ENCODE measurements around the gene YBX1.
A peak's percentile ranks its signal among the peaks of the same experiment; 100 is the strongest.
"Not testable (repeated sequence)": the region's sequence is repeated elsewhere in the genome, so short reads cannot be mapped to it uniquely, and the experiment has no call there.

Gene YBX1

DNA sequence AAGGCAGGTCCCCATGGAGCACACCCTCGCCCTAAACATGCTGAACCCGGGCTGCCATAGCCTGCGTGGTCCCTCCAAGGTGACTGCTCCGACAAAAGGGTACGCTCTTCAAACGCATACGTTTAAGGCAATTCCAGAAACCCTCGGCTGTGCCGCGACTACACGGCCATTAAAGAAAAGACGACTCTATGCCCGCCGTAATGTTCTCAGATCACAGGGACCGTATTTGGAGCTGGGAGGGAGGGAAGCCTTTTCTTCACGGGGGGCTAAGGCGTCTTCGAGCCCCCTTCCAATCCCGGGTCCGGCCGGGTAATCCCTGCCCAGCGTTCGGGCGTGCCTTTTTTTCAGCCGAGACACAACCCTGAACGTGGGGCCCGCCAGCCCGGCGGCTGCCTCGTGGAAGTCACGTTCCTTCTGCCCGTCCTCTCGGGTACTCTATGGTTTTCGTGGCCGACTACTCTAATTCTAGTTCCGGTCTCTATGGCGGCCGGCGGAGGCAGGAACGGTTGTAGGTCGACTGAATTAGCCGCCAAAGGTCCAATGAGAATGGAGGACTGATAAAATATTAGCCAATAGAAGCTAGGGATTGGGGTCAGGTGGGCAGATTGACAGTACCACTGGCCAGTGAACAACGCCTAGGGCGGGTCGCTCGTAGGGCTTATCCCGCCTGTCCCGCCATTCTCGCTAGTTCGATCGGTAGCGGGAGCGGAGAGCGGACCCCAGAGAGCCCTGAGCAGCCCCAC is at the start of gene YBX1:
Gene YBX1 (plus strand): TSS at position 678 of the 743 bp plus-strand sequence. CDS start 148 bp downstream, outside the sequence.
- DNase-seq: peak; percentile 98

DNA sequence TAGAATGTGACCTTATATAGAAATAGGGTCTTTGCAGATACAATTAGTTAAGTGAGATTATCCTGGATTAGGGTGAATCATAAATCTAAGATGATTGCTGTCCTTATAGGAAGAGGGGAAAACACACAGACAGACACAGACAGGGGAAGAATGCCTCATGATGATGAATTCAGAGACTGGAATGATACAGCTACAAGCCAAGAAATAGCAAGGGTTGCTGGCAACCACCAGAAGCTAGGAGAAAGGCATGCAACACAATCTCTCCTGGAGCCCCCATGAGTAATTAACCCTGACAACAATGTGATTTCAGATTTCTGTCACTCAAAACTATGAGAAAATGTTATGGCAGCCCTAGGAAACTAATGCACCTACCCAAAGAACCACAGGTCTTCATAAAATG is 43.1 kb upstream of the YBX1 start:
- no peak for DNase-seq

DNA sequence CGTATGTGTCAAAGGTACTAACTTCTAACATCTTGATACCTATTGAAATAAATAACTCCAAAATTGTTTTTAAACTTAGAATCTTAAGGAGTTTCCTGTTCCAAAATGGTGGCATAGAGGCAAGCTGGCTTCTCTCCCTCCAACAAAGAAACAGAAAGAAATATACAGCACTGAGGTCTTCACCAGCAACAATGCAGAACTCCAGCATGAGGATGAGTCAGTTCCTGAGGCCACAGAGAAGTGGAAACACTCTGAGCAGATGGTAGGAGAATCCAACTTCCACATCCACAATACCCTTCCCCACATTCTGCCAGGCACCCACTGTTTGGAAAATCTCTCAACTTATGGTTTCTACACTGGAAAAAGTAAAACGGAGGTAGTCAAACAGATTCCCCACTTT is 36.2 kb upstream of the YBX1 start:
- DNase-seq: no peak

DNA sequence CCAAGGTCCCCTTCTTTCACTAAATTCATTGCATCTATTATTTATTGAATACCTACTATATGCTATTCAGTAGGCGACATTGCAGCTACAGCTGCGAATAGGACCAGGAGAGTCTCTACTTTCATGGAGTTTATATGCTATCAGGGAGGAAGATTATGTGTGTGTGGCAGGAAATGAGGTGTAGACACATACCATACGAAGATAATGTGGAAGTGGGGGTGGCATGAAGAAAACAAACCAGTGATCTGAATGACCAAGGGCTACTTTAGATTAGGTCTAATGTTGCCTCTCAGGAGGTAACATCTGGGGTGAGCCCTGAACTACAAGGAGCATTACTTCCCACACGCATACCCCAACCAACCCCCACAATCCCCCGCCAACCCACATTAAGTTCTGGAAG is 25.0 kb upstream of the YBX1 start:
- DNase-seq: no peak

DNA sequence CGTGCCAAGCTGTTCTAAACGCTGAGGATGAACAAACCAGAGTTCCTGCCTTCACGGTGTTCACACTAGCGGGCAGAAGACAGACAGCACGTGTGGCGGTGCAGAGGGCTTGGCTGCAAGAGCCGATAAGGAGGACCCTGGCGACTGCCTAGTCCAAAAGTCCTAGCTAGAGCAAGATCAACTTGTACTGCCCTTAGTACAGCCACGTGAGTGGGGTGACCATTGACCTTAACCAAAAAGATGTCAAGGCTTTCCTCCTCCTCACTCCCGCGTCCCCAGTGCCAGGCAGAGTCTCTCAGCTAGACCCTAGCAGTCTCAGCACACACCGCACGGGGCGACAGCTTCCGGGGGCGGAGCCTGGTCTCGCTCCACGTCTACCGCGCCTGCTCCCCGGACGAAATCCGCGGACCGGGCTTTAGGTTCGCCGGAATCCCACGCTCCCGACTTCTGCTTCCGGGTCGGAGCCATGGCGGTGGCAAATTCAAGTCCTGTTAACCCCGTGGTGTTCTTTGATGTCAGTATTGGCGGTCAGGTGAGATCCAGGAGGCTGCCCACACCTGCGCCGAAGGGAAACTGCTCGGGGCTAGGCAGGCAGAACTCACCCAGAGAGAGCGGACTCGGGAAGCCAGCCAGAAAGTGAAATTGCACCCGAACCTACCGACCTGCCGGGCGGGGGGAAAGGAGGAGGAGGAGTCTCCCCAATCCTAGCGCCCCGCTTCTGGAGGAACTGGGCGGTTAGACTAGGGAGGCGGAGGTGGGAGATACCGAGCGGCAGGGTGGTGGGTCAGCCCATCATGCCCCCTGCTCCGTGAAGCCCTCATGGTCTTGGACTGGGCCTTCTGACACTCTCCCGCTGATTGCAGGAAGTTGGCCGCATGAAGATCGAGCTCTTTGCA is 24.0 kb upstream of the YBX1 start, which contains the start of gene PPIH:
Gene PPIH (plus strand): TSS at position 443 of the 896 bp plus-strand sequence. CDS start 24 bp downstream, at position 467.
- peak; percentile 87 for DNase-seq

DNA sequence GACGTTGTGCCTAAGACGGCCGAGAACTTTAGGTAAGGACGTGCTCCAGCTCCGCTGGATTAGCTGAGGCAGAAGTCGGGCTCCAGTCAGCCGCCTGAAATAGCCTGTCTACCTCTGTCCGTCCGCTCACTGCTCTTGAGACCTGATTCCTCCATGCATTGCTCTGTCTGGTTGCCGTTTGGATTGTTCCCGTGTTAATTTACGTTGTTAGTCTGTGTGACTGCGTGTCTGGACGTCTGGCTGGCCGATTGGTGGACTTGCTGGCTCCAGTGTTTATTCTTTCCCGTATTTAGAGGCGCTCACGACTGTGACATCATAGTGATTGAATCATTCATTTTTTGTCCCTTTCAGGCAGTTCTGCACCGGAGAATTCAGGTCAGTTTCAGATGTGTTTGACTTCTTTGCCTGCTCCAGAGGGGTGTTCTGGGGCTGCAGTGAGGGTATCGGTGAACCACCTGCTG is 23.3 kb upstream of the YBX1 start:
- no peak for DNase-seq

DNA sequence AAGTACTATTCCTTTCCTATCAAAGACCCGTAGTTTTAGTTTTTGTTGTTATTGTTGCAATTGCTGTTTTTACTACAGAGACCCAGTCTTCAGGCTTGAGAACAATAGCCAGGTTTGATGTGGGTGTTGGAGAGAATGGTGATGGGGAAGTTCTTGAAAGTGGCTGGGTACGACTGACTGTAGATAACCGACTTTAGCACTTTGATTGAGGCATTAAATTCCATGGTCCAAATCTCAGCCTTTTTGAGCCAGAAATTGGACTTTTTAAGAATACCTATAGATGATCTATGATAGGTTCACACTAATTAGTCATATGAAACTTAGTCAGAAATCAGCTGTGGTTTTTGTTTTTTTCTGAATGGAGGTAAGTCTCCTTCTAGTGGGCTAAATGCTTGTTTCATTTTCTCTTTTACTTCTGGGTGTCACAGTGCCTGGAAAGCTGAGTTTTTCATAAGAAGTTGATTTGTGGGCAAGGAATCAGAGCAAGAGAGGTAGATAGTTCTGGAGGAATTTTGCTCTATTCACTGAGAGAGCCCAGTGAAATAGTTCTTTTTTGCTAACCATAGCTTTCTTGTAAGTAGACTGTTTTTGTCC is 21.2 kb upstream of the YBX1 start:
- no peak for DNase-seq

DNA sequence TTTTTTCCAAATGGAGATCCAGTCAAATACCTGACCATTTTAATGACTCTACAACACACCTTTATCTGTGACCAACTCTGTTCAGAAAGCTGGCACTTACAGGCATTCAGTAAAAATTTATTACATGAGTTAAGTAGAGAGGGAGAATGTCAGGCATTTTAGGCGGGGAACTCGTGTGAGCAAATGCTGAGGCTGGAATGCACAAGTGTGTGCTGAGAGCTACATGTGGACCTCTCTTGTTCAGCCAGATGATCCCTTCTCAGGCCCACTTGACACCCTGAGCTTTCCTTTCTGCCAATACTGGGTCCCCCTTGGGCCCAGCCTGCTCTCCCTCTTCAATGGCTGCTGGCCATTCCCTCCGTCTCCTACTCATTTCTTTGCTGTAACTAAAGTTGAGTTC is 12.3 kb upstream of the YBX1 start:
- DNase-seq: no peak

DNA sequence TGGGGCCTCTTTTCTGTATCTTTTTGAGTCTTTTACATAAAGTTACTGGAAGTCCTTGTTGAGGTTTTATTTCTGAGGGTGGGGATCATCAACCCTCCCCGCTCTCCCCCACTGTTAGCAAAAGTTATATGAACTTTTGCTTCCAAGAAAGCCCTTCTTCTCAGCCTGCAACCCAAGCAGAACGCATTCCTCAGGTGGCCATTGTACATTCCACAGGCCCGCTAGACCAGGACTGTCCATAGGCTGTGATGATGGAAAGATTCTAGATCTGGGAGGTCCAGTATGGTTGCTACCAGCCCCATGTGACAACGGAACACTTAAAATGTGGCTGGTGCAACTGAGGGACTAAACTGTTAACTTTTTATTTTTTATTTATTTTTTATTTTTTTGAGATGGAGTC is 11.8 kb upstream of the YBX1 start:
- DNase-seq: no peak

DNA sequence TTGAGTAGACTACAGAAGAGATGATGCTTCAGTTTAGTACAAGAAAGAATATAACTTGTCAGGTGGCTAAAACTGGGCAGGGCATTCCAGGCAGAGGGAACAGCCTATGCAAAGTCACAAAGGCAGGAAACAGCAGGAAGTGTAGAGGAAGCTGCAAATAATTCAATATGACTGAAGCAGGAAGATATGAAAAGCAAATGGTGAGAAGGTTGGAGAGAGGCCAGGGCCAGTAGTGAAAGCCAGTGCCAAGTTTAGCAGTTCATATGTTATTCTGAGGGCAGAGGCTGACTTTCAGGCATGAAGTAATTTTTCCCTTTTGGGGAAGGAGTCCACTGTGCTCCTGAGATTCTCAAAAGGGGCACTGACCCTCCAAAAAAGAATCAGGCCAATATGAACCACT is 8.0 kb upstream of the YBX1 start:
- no peak for DNase-seq

DNA sequence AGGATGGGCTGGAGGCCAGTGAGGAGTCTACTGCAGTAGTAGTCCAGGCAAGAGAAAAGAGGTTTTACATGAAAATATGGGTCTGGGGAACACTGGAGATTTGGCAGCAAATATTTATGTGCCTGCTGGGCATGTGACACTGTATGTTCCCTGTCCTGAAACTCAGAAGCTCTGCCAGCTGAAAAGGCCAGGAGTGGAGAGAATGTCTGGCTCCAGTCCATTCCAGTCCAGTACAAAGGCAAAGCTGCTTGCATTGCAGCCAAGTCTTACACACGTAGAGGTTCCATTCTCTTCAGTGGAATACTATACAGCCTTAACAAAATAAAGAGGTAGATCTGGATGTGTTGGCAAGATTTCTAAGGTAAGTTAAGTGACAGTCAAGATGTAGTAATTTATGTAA is 7.5 kb upstream of the YBX1 start:
- no peak for DNase-seq

DNA sequence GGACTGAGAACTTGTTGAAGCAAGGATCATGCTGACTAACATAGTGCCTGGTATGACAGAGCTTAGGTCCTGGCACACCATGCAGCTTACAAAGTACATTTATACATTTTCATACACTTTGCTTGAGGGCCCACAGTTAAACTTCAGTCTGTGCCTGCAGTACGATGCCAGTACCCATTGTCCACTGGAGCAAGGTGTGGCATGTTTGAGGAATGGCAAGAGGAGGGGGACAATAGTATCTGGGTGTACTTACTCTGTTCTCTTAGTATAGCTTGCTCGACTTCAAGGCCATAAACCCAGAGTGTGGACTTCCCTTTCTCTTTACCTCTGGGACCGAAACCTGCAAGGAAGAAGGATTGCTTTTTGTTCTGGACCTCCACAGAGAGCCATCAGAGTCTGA is 6.8 kb upstream of the YBX1 start:
- DNase-seq: no peak

DNA sequence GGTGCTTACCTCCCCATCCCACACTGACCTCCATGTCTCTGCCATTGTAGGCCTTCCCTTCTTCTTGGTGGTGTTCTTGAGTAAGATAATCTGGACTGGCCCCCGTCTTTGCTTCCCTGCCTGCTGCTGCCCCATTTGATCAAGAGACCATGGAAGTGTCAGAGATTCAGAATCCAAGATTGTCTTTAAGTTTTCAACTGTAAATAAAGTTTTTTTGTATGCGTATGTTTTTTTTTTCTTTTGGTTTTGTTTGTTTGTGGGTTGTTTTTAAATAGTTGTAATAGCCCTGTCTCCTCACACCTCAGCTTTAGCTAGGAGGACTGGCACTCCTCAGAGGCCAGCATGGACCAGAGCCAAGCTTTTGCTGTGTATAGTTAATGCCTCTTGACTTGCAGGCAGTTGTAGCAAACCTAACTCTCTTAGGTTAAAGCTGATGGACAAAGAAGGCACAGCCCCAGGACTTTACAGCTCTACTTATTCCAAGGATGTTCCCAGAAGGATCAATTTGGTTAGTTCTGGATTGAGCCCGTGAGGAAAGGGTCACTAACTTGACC is 5.6 kb upstream of the YBX1 start:
- DNase-seq: no peak

DNA sequence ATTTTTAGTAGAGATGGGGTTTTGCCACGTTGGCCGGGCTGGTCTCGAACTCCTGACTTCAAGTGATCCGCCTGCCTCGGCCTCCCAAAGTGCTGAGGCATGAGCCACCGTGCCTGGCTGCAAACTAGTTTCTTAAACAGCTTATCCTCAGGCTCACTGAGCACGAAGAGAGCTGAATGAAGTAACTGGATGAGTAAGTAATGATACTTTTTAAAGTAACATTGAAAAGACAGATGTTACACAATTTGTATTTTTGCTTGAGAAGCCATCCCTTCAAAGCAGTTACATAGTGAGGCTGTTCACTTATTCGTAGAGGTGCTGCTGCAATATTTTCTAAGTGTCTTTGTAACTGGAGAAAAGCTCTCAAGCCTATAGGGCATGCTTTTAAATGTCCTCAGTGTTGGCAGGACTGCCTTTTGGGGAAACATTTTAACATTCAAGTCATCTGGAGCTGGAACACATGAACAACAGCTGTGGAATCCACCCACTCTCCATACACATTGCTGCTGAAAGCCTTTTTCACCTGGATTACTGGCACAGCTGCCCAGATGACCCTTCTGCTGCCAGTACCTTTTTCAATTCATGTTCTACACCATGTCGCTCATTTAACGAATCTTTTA is 2.7 kb upstream of the YBX1 start:
- DNase-seq: no peak

DNA sequence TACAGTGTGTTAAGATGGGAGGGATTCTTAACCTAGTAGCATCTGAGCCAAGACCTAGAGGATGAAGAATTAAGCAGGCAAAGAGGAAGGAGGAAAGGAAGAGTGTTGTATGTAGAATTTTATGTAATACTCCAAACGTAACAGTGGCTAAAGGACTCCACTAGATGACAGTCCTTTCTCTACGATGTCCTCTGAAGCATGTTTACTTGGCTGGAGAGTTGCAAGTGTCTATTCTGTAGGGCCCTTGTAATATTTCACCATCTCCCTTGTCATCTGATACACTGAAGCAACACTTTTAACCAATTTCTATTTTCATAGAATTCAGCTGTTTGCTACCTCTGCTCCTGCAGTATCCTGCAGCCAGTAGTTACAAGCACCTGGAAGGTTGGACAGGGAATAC is 2.2 kb upstream of the YBX1 start:
- no peak for DNase-seq

DNA sequence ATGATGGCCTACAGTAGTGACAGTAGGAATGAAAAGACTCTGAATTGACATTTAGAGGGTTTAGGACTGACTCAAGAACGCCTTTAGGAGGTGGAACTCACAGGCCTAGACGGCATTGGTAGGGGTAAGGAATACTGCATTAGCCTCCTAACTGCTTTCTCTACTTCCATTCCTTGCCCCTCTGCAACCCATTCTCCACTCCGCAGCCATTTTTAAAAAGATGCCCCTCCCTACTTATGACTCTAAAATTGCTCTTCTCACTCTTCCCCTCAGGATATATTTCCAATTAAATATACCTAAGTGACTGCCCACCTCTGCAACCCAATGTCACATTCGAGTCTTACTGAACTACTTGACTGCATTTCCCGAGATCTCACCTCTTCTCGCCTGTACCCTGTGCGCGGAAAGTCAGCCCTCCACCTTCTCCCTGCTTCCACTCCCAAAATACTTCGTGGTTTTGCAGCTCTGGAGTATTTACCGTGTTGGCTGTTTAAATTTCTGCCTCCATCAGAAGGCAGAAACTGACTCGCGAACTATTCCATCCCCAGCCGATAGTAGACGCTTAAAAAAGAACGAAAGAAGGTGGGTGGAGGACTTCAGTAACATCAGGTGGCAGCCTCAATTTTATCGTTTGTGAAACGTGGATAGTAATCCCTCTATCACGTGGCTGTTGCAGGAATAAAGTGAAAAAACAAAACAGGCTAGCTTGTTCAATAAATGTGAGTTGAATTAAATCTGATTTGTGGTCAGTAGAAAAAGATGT is 1.1 kb upstream of the YBX1 start:
- DNase-seq: no peak

DNA sequence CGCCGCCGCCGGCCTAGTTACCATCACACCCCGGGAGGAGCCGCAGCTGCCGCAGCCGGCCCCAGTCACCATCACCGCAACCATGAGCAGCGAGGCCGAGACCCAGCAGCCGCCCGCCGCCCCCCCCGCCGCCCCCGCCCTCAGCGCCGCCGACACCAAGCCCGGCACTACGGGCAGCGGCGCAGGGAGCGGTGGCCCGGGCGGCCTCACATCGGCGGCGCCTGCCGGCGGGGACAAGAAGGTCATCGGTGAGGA is 193 bp downstream of the YBX1 start:
- DNase-seq: not testable (repeated sequence)

DNA sequence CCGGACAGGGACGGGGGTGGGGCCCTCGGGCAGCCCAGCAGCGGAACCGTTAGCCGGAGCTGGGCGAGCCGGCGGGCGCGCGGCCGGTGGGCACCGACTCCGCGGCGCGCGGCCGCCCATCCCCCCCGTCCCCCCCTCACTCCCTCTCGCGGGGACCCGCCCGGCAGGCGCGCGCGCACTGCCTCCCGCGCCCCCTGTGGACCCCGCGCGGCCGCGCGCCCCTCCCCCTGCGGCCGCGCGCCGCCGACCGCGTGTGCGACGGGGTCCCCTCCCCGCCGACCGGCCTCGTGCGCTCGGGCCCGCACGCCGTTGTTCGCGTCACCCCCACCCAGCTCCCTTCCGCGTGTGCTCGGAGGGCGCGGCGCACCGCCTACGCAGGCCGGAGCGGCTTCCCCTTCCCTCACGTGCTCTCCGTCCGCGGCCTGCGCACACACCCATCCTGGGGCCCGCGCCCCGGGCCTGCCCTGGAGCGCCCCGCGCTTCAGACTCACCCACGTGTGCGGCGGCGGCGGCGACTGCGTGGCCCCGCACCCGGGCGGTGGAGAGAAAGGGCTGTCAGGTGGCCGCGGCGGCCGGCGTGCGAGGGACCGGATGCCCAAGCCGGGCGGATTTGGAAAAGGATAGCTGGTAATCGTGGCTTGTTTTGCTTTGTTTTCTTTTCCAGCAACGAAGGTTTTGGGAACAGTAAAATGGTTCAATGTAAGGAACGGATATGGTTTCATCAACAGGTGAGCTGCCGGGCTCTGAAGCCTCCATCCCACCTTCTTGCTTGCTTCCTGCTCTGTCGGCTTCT is 717 bp downstream of the YBX1 start:
- peak; percentile 36 for DNase-seq

DNA sequence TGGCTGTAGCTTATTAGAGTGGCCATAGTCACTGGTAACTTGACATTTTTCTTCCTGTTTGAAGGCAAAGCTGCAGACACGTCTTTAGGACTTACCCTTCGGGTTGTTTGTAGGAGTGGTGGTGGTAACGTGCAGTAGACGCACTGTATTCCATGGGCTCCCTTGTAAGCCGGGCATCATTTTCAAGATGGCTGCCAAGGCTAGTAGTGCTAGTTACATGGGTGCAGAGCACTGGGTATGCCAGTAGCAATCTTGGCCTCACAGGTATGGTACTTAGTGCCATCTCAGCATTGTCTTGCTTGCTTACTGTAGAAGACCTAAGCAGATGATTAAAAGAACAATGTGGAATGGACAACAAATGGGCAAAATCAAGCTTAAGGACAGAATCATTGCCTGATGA is 1.9 kb downstream of the YBX1 start:
- DNase-seq: no peak

DNA sequence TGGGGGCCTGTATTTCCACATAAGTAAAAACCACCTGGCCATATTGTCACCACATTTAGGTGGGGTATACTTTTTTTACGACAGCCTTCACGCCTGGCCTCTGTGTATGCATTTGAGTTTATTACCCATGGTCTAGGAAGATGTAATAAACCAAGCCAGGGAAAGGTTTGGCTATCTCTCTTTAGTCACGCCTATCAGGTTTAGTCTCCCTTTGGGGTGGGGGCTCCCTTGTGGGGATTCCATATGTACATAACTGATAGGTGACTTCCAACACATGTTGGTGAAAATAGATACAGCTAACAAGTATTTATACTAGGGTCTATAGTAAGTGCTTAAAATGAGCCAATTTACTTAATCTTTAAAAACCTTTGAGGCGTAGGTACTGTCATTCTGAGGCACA is 4.2 kb downstream of the YBX1 start:
- no peak for DNase-seq

DNA sequence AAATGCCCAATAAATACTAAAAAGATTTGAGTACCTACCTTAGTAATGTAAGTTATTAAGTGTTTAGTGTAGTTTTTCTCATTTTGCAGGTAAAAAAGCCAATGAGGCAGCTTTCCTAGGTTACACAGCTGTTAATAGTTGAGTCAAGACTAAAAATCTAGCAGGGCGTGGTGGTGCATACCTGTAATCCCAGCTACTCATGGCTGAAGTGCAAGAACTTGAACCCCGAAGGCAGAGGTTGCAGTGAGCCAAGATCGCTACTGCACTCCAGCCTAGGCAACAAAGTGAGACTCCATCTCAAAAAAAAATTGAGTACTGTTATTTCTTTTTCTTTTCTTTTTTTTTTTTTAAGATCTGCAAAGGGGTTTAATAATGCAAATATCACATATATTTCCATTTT is 7.7 kb downstream of the YBX1 start:
- no peak for DNase-seq
